WTC11 (cell line): ENCODE measurements around the gene MPZL3. TPM values are rescaled to one million over a fixed set of nuclear protein-coding genes. Genes with fewer than 3 reads are reported as not detected.
A peak's percentile ranks its signal among the peaks of the same experiment; 100 is the strongest.

ENCODE experiments used
- ATAC-seq: fragments of 200-7000 bp; cut with Tn5 transposase; 2 replicates; pipeline ENCODE4 v1.10.0; 2021; ENCODE audit warnings: mild to moderate bottlenecking, moderate library complexity
- CTCF ChIA-PET: fragments of 300-600 bp; sonication (Branson Sonifier 250); formaldehyde crosslinking; loops from one replicate; lab custom pipeline; 2021; ENCODE audit warnings: antibody characterized with exemption; lab: Charles Lee
- POLR2A ChIA-PET: fragments of 350-600 bp; sonication (Branson Sonifier 250); formaldehyde crosslinking; loops from one replicate; lab custom pipeline; 2021; ENCODE audit warnings: antibody characterized with exemption; lab: Charles Lee
- DNase-seq: peaks from one replicate; pipeline ENCODE4 v3.0.0; 2021; ENCODE audit warnings: low spot score
- H3K27ac Mint-ChIP-seq: 2 replicates; pipeline ENCODE4 v1.8.0; 2021; ENCODE audit warnings: mixed read lengths
- H3K27me3 Mint-ChIP-seq: 2 replicates; pipeline ENCODE4 v1.8.0; 2021; ENCODE audit warnings: low read depth, mild to moderate bottlenecking, moderate library complexity, mixed read lengths
- H3K36me3 Mint-ChIP-seq: 2 replicates; pipeline ENCODE4 v1.8.0; 2021; ENCODE audit warnings: mixed read lengths
- H3K4me1 Mint-ChIP-seq: 2 replicates; pipeline ENCODE4 v1.8.0; 2022; ENCODE audit warnings: mixed read lengths
- H3K4me3 Mint-ChIP-seq: 2 replicates; pipeline ENCODE4 v1.8.0; 2021; ENCODE audit warnings: mild to moderate bottlenecking, moderate library complexity, mixed read lengths
- H3K9me3 Mint-ChIP-seq: 2 replicates; pipeline ENCODE4 v1.8.0; 2021; ENCODE audit warnings: mixed read lengths
- AR ChIP-seq: fragments of 250-450 bp; sonication (Bioruptor Pico); IDR thresholded peaks from 2 replicates; pipeline ENCODE4 v1.9.0; 2021; ENCODE audit warnings: mild to moderate bottlenecking
- CREM ChIP-seq: sonication (generic); formaldehyde crosslinking; IDR thresholded peaks from 2 replicates; pipeline ENCODE4 v1.8.1; 2022; ENCODE audit warnings: mild to moderate bottlenecking, missing genetic modification reagents, moderate library complexity
- ELF4 ChIP-seq: sonication (generic); formaldehyde crosslinking; IDR thresholded peaks from 2 replicates; pipeline ENCODE4 v1.8.1; 2022; ENCODE audit warnings: low read depth, mild to moderate bottlenecking, moderate library complexity, missing genetic modification reagents
- FOXP4 ChIP-seq: sonication (generic); formaldehyde crosslinking; IDR thresholded peaks from 2 replicates; pipeline ENCODE4 v1.8.0; 2022; ENCODE audit warnings: mild to moderate bottlenecking, missing genetic modification reagents
- GABPB1 ChIP-seq: sonication (generic); formaldehyde crosslinking; IDR thresholded peaks from 2 replicates; pipeline ENCODE4 v1.8.1; 2023; ENCODE audit warnings: mild to moderate bottlenecking, missing genetic modification reagents
- IRF1 ChIP-seq: sonication (generic); formaldehyde crosslinking; IDR thresholded peaks from 2 replicates; pipeline ENCODE4 v1.8.0; 2023; ENCODE audit warnings: missing genetic modification reagents
- IRF2 ChIP-seq: sonication (generic); formaldehyde crosslinking; IDR thresholded peaks from 2 replicates; pipeline ENCODE4 v1.8.0; 2022; ENCODE audit warnings: low read depth, missing genetic modification reagents, borderline replicate concordance
- KAT7 ChIP-seq: sonication (generic); formaldehyde crosslinking; IDR thresholded peaks from 2 replicates; pipeline ENCODE4 v1.8.1; 2023; ENCODE audit warnings: missing genetic modification reagents, mild to moderate bottlenecking, borderline replicate concordance
- MLX ChIP-seq: sonication (generic); formaldehyde crosslinking; IDR thresholded peaks from 2 replicates; pipeline ENCODE4 v1.8.1; 2023; ENCODE audit warnings: mild to moderate bottlenecking, missing genetic modification reagents, moderate library complexity
- NR2C2 ChIP-seq: sonication (generic); formaldehyde crosslinking; IDR thresholded peaks from 2 replicates; pipeline ENCODE4 v1.8.0; 2022; ENCODE audit warnings: mild to moderate bottlenecking, missing genetic modification reagents
- PRRX2 ChIP-seq: fragments of 250-450 bp; sonication (Bioruptor Pico); IDR thresholded peaks from 2 replicates; pipeline ENCODE4 v1.8.0; 2021; ENCODE audit warnings: mild to moderate bottlenecking
- RELA ChIP-seq: sonication (generic); formaldehyde crosslinking; IDR thresholded peaks from 2 replicates; pipeline ENCODE4 v1.8.1; 2022; ENCODE audit warnings: missing genetic modification reagents, mild to moderate bottlenecking, borderline replicate concordance
- ZNF138 ChIP-seq: sonication (generic); formaldehyde crosslinking; conservative IDR thresholded peaks from 2 replicates; pipeline ENCODE4 v1.8.1; 2022; ENCODE audit warnings: mild to moderate bottlenecking, moderate library complexity, missing genetic modification reagents
- ZNF416 ChIP-seq: fragments of 250-450 bp; sonication (Bioruptor Pico); IDR thresholded peaks from 2 replicates; pipeline ENCODE4 v1.9.0; 2021; ENCODE audit warnings: mild to moderate bottlenecking, inconsistent platforms
- ZNF423 ChIP-seq: fragments of 250-450 bp; sonication (Bioruptor Pico); IDR thresholded peaks from 2 replicates; pipeline ENCODE4 v2.1.2; 2022; ENCODE audit warnings: mild to moderate bottlenecking, moderate library complexity
- ZNF671 ChIP-seq: fragments of 250-450 bp; sonication (Bioruptor Pico); IDR thresholded peaks from 2 replicates; pipeline ENCODE4 v1.8.0; 2021; ENCODE audit warnings: mild to moderate bottlenecking
- total RNA-seq: library from RNA; stranded (reverse); gene quantifications from 3 replicates; pipeline ENCODE4 v1.2.3, GENCODE V29; 2021
- TF ChIP-seq, protein P1 (sequence below): sonication (generic); formaldehyde crosslinking; IDR thresholded peaks from 2 replicates; pipeline ENCODE4 v1.8.1; 2022; ENCODE audit warnings: missing genetic modification reagents, borderline replicate concordance
- TF ChIP-seq, protein P2 (sequence below): fragments of 250-450 bp; sonication (Bioruptor Pico); IDR thresholded peaks from 2 replicates; pipeline ENCODE4 v1.8.0; 2021; ENCODE audit warnings: mild to moderate bottlenecking
- TF ChIP-seq, protein P3 (sequence below): sonication (generic); formaldehyde crosslinking; IDR thresholded peaks from 2 replicates; pipeline ENCODE4 v1.8.1; 2022; ENCODE audit warnings: low read depth, mild to moderate bottlenecking, moderate library complexity, missing genetic modification reagents, borderline replicate concordance

Gene MPZL3
- total RNA-seq, 1 experiment from 2014 or later, result 2.1 TPM

- CTCF ChIA-PET, result interaction anchor here (0.6 to 2.3 kb wide), 4 partner anchors 92 to 145 kb away, joined by 3 to 31 read pairs (median 4); no protein-coding TSS in a partner anchor
- H3K4me1 Mint-ChIP-seq, result peaks cover 7% of the 10 kb centered on the region; the same call in 1 of the 2 replicates
- H3K36me3 Mint-ChIP-seq, result no peaks in the 10 kb centered on the region
- H3K9me3 Mint-ChIP-seq, result peaks cover 3% of the 10 kb centered on the region
- no peak overlapping the region for H3K27ac Mint-ChIP-seq
- H3K4me3 Mint-ChIP-seq, result no peak overlapping the region
- POLR2A ChIA-PET, result no interaction called here
- ATAC-seq (peak; percentile 73), DNase-seq (no peak)
- peaks cover 33% of the 10 kb centered on the region for H3K27me3 Mint-ChIP-seq
- TF ChIP-seq NR2C2 (CRISPR knock-in tag), result no peak
- TF ChIP-seq KAT7 (CRISPR knock-in tag), result no peak
- no peak for TF ChIP-seq ZNF138 (CRISPR knock-in tag)
- no peak for TF ChIP-seq ELF4
- TF ChIP-seq, all 79 proteins: peak for 0
These were observed 38.8 kb upstream of the MPZL3 start for GRCh38 chr11:118290923-118291322.

DNA sequence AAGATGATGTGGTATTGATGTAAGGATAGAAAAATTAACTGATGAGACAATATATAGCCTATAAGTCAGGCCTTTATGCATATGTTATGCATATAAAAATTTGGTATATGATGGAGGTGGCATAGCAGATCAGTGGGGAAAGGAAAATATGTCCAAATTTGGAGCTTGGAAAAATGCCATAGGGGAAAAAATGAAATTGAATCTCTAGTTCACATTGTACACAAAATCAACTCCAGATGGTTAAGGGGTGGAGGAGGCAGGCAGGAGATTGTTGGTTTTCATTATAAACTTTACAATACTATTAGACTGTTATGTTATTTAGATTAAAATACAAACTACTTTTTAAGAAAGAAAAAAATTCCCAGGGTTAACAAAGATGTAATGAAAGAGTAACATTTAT lies 37.2 kb upstream of the MPZL3 start:
- H3K4me3 Mint-ChIP-seq, result no peak overlapping the region
- H3K9me3 Mint-ChIP-seq, result peaks cover 3% of the 10 kb centered on the region
- H3K4me1 Mint-ChIP-seq, result no peaks in the 10 kb centered on the region
- no peak for TF ChIP-seq PRRX2 (CRISPR knock-in tag)
- TF ChIP-seq, protein P1, sequence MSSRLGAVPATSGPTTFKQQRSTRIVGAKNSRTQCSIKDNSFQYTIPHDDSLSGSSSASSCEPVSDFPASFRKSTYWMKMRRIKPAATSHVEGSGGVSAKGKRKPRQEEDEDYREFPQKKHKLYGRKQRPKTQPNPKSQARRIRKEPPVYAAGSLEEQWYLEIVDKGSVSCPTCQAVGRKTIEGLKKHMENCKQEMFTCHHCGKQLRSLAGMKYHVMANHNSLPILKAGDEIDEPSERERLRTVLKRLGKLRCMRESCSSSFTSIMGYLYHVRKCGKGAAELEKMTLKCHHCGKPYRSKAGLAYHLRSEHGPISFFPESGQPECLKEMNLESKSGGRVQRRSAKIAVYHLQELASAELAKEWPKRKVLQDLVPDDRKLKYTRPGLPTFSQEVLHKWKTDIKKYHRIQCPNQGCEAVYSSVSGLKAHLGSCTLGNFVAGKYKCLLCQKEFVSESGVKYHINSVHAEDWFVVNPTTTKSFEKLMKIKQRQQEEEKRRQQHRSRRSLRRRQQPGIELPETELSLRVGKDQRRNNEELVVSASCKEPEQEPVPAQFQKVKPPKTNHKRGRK (CRISPR knock-in tag), result no peak
- TF ChIP-seq IRF2 (CRISPR knock-in tag), result no peak
- TF ChIP-seq CREM (CRISPR knock-in tag), result no peak
- TF ChIP-seq AR (CRISPR knock-in tag), result no peak
- TF ChIP-seq GABPB1 (CRISPR knock-in tag), result no peak
- no peak for TF ChIP-seq IRF1 (CRISPR knock-in tag)
- TF ChIP-seq, protein P2, sequence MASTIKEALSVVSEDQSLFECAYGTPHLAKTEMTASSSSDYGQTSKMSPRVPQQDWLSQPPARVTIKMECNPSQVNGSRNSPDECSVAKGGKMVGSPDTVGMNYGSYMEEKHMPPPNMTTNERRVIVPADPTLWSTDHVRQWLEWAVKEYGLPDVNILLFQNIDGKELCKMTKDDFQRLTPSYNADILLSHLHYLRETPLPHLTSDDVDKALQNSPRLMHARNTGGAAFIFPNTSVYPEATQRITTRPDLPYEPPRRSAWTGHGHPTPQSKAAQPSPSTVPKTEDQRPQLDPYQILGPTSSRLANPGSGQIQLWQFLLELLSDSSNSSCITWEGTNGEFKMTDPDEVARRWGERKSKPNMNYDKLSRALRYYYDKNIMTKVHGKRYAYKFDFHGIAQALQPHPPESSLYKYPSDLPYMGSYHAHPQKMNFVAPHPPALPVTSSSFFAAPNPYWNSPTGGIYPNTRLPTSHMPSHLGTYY, result no peak
- TF ChIP-seq FOXP4 (CRISPR knock-in tag), result no peak
- no peak for TF ChIP-seq ZNF423 (CRISPR knock-in tag)
- TF ChIP-seq, protein P3, sequence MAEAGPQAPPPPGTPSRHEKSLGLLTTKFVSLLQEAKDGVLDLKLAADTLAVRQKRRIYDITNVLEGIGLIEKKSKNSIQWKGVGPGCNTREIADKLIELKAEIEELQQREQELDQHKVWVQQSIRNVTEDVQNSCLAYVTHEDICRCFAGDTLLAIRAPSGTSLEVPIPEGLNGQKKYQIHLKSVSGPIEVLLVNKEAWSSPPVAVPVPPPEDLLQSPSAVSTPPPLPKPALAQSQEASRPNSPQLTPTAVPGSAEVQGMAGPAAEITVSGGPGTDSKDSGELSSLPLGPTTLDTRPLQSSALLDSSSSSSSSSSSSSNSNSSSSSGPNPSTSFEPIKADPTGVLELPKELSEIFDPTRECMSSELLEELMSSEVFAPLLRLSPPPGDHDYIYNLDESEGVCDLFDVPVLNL (CRISPR knock-in tag), result no peak
- TF ChIP-seq ZNF416, result no peak
- no peak for TF ChIP-seq ZNF671 (CRISPR knock-in tag)
- TF ChIP-seq MLX (CRISPR knock-in tag), result no peak
- TF ChIP-seq RELA (CRISPR knock-in tag), result no peak
- DNase-seq, result no peak
- H3K27ac Mint-ChIP-seq, result no peak overlapping the region
- ATAC-seq, result no peak
- ChIA-PET POLR2A (interaction anchor here (0.6 kb wide), 1 partner anchor 192 kb away, joined by 5 read pairs; no protein-coding TSS in a partner anchor), CTCF (interaction anchor here (1.7 to 1.8 kb wide), 2 partner anchors 91 to 118 kb away, joined by 5 to 7 read pairs; no protein-coding TSS in a partner anchor)
- no peaks in the 10 kb centered on the region for H3K36me3 Mint-ChIP-seq
- peaks cover 34% of the 10 kb centered on the region for H3K27me3 Mint-ChIP-seq
